CD4-positive, alpha-beta T cell treated with Interleukin-15 for 4 hours (primary cell): ENCODE data around the gene AKR1C1.
"Not testable (repeated sequence)": the region's sequence is repeated elsewhere in the genome, so short reads cannot be mapped to it uniquely, and the experiment has no call there.

Source experiments
- DNase-seq: peaks from one replicate; pipeline ENCODE4 v3.0.0-alpha.2; 2020; ENCODE audit warnings: low spot score

AKR1C1 gene

GRCh38 chr10:4947635-4948596 lies 15.3 kb upstream of the AKR1C1 start:
- DNase-seq = no peak

DNA sequence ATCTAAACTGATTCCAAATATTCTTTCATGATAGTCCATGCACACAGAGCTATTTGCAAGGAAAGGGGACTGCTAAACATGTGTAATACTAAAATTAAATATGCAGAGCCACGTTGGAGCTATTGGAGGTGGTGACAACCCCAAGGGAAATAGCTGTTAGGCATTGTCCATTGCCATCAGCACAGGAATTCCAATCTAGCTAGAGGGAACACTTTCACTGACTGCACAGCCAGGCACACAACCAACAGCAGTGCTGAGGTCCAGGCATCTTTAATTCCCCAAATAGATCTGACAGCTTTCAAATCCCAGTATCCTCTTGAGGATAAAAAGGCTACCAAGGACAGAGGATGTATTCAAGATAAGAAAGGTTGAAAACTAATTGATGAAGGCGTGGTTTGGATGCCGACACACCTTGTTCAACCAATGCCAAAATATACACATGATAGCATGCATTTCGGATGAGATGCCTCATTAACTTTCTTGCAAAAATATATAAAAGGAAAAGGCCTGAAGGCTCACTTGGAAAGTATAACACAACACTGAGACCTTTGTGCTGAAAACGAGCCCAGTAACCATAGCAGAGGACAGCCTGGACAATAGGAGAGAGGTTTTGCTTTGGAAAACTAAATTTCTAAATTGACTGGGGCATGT lies 11.6 kb upstream of the AKR1C1 start:
- DNase-seq = not testable (repeated sequence)

DNA sequence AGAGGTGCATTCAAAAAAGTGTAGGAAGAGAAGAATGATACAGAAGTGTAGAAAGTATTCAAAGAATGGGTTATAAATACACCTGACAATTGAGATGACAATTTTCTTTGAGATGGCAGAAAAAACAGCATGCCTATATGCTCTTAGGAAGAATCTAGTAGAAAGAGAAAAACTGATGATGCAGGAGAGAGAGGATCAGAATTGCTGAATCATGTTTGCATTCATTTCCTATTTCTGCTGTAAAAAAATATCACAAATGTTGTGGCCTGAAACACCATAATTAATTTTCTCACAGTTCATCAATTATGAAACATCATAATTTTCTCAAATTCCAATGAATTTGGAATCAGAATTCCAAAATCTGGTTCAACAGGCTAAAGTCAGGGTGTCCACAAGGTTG lies 9.8 kb upstream of the AKR1C1 start:
- DNase-seq = no peak

DNA sequence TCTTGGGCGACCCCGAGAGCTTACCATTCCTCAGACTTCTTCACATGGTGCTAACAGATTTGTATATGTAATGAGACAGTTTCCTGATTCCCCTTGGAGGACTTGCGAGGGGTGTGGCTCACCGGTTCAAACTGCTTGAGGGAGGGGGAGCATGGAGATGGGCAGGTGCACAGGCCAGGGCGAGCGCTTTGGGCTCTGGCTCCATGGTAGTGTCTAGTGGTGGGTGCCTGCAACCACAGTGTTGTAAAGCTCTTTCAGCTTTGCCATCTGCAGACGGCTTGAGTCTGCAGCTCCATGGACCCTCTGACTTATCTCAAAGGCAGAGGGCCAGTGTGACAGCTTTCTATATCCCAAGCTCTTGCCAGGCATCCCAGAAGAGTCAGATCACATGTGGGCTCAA lies 7.1 kb upstream of the AKR1C1 start:
- not testable (repeated sequence) for DNase-seq

- not testable (repeated sequence) for DNase-seq
These were observed 6.1 kb upstream of the AKR1C1 start for GRCh38 chr10:4956955-4957645.

DNA sequence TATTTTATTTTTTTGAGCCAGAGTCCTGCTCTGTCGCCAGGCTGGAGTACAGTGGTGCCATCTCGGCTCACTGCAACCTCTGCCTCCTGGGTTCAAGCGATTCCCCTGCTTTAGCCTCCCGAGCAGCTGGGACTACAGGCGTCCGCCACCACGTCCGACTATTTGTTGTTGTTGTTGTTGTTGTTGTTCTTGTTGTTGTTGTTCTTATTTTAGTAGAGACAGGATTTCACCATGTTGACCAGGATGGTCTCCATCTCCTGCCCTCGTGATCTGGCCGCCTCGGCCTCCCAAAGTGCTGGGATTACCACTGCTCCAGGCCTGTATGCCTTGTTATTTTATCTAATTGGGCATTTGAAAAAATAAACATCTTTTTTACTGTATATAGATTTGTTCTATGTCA lies 1.7 kb upstream of the AKR1C1 start:
- DNase-seq = not testable (repeated sequence)

- DNase-seq = not testable (repeated sequence)
These were observed 907 bp upstream of the AKR1C1 start for GRCh38 chr10:4962308-4962707.

DNA sequence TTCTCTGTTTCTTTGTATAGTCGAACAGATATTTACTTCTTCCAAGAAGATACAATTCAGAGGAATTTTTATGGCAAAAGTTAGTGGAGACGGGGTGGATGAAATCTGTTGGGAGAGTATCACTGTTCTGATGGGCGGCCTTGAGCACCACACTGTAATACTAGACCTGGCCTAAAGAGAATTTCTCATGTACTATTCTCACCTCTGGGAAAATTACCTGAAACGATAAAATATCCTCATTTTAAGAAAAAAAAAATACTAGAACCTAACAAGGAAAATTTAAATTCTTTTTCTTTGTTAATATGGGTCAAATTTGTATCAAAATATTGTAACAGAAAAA lies 570 bp downstream of the AKR1C1 start:
- DNase-seq = not testable (repeated sequence)

GRCh38 chr10:4965763-4966162 lies 2.5 kb downstream of the AKR1C1 start:
- DNase-seq = not testable (repeated sequence)

GRCh38 chr10:4967189-4967588 lies 4.0 kb downstream of the AKR1C1 start:
- DNase-seq = not testable (repeated sequence)

- DNase-seq = not testable (repeated sequence)
These were observed 6.1 kb downstream of the AKR1C1 start for GRCh38 chr10:4969289-4969688.

GRCh38 chr10:4970362-4970761 lies 7.1 kb downstream of the AKR1C1 start:
- DNase-seq = not testable (repeated sequence)

DNA sequence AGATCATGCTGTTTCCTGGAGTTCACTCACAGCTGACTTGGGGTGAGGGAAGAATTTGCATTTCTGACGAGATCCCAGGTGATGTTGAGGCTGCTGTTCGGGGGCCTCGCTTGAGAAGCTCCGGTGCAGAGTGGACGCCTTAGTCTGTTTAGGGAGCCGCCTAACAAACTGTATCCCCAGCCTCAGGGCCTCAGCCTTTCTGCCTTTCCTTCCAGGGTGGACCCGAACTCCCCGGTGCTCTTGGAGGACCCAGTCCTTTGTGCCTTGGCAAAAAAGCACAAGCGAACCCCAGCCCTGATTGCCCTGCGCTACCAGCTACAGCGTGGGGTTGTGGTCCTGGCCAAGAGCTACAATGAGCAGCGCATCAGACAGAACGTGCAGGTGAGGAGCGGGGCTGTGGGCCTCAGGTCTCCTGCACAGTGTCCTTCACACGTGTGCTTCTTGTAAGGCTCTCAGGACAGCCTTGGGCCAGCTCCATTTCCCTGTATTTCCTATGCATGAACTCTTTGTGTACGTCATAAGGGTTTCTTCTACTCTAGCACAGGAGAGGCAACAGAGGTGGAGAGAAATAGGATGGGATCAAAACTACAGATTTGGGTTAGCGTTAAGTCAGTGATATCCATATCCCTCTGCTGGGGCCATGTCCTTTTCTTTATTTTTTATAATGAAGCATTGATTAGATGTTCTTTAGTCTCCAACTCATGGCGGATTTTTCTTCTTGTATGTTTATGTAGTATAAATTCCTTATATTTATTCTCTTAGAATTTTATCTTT lies 9.3 kb downstream of the AKR1C1 start:
- not testable (repeated sequence) for DNase-seq

DNA sequence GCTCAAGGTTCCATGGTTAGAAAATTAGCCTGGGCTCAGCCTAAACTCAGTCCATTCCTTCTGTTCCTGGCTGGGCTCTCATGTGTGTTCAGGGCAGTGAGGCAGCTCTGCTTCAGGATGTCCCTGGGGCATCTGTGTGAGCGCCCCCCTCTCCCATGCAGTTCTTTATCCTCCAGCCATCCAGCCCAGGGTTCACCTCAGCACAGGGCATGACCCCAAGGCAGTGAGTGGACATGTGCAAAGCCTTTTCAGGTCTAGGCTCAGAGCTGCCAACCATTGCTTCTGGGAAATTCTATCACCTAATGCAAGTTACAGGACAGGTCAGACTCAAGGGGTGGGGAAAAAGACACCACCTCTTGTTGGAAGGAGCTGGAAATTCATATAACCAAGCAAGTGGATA lies 10.1 kb downstream of the AKR1C1 start:
- DNase-seq = not testable (repeated sequence)

- DNase-seq = not testable (repeated sequence)
These were observed 11.2 kb downstream of the AKR1C1 start for GRCh38 chr10:4974400-4974799.

- DNase-seq = no peak
These were observed 13.8 kb downstream of the AKR1C1 start for GRCh38 chr10:4977025-4977424.

GRCh38 chr10:4978870-4979269 lies 15.7 kb downstream of the AKR1C1 start:
- no peak for DNase-seq

DNA sequence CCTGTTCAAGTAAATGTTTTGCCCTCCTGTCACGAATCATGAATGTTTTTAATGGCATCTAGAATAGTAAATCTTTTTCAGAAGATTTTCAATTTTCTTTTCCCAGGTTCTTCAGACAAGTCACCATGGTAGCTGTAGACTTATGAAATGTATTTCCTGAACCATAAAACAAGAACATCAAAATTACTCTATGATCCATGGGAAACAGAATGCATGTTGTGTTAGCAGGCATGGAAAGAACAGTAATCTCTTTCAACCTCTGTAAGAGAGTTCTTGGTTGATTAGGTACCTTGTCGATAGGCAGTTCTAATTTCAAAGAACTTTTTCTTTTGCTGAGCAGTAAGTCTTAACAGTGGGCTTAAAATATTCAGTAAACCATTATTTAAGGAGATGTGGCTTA lies 17.6 kb downstream of the AKR1C1 start:
- no peak for DNase-seq

GRCh38 chr10:4981722-4982471 lies 18.7 kb downstream of the AKR1C1 start:
- no peak for DNase-seq

DNA sequence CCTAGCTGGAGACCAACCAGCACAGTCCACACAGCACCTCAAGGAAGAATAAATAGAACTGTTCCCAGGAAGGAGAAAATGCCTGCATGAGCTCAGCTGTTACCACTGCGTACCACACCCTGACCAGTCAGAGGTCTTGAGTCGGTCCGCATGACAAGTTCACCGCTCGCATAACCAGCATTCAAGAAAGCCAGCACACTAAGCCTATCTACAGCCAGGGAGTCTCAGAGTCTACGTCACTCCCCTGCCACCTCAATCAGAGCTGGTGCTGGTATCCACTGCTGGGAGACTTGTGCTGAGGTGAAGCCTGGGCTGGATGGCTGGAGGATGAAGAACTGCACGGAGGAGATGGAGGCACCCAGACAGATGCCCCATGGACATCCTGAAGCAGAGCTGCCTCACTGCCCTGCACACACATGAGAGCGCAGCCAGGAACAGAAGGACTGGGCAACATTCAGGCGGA lies 19.6 kb downstream of the AKR1C1 start:
- DNase-seq = no peak

GRCh38 chr10:4983615-4984216 lies 20.5 kb downstream of the AKR1C1 start:
- no peak for DNase-seq
